ENCODE measurements around the gene PTPN18. TPM values are rescaled to one million over a fixed set of nuclear protein-coding genes. Genes with fewer than 3 reads are reported as not detected.

The PTPN18 gene
- total RNA-seq, 1 experiment from 2014 or later, result 16.3 TPM

DNA sequence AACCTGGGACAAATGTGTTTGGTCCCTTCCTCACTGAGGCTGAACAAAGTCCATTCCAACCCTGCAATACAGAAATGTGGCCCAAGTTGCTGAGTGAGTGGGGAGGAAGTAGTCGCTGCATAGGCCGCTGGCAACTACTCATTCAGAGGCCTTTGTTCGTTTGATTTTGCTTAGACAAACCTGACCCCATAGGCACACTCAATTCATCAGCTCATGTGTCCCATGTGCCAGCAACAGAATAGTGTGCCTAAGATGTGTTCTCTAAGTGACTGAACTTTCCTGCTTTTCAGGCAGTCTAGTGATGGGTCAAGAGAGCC is 23.0 kb downstream of the PTPN18 start:
- no peaks in the 10 kb centered on the region for H3K9me3 Mint-ChIP-seq
- Histone ChIP-seq H3K9me3 (ENCODE audit: control insufficient read depth, low read depth, low read length) (no peaks in the 10 kb centered on the region), H3K56ac (ENCODE audit: insufficient read length, low read depth, low read length) (no peak overlapping the region), H2AFZ (ENCODE audit: low read length) (no peak overlapping the region), H2BK20ac (ENCODE audit: low read depth, low read length, poor library complexity, severe bottlenecking) (no peak overlapping the region), H3K27me3 (ENCODE audit: insufficient read depth, low read length) (no peaks in the 10 kb centered on the region), H3K27ac (ENCODE audit: insufficient read length, low read depth, low read length) (no peak overlapping the region), H4K5ac (ENCODE audit: insufficient read length, low read depth, low read length) (no peak overlapping the region), H3K79me1 (ENCODE audit: insufficient read depth, low read depth, low read length, poor library complexity, severe bottlenecking) (no peaks in the 10 kb centered on the region), H3K79me2 (ENCODE audit: insufficient read depth, low read length) (no peaks in the 10 kb centered on the region), H3T11ph (ENCODE audit: low read length) (no peak overlapping the region), H4K8ac (replicated peaks; ENCODE audit: insufficient read length, low read depth, low read length) (no peak overlapping the region), H2BK15ac (ENCODE audit: low read depth, low read length) (no peak overlapping the region), H4K20me1 (ENCODE audit: control insufficient read depth, insufficient read depth, insufficient read length) (no peaks in the 10 kb centered on the region), H3K9ac (ENCODE audit: extremely low read depth, insufficient read length, low read length) (no peak overlapping the region), H3K4me2 (ENCODE audit: insufficient read depth, insufficient read length, low read length) (no peak overlapping the region), H2AK5ac (ENCODE audit: insufficient read length, low read length) (no peak overlapping the region), H3K23ac (ENCODE audit: insufficient read length, low read depth, low read length) (no peak overlapping the region), H3K23me2 (ENCODE audit: insufficient read length, low read depth, low read length, poor library complexity, severe bottlenecking) (no peaks in the 10 kb centered on the region), H3K4ac (ENCODE audit: low read depth, low read length) (no peak overlapping the region), H4K91ac (ENCODE audit: insufficient read length, low read depth, low read length) (no peak overlapping the region), H3K18ac (ENCODE audit: insufficient read length, low read depth, low read length) (no peak overlapping the region), H3K4me1 (ENCODE audit: insufficient read depth, low read length) (no peaks in the 10 kb centered on the region), H2BK12ac (ENCODE audit: insufficient read length, low read depth, low read length) (no peak overlapping the region), H2BK5ac (ENCODE audit: insufficient read length, low read length) (no peak overlapping the region), H3K14ac (ENCODE audit: insufficient read depth, low read length) (no peak overlapping the region), H2BK120ac (ENCODE audit: low read depth, low read length, poor library complexity, severe bottlenecking) (no peak overlapping the region)
- TF ChIP-seq, protein P1, sequence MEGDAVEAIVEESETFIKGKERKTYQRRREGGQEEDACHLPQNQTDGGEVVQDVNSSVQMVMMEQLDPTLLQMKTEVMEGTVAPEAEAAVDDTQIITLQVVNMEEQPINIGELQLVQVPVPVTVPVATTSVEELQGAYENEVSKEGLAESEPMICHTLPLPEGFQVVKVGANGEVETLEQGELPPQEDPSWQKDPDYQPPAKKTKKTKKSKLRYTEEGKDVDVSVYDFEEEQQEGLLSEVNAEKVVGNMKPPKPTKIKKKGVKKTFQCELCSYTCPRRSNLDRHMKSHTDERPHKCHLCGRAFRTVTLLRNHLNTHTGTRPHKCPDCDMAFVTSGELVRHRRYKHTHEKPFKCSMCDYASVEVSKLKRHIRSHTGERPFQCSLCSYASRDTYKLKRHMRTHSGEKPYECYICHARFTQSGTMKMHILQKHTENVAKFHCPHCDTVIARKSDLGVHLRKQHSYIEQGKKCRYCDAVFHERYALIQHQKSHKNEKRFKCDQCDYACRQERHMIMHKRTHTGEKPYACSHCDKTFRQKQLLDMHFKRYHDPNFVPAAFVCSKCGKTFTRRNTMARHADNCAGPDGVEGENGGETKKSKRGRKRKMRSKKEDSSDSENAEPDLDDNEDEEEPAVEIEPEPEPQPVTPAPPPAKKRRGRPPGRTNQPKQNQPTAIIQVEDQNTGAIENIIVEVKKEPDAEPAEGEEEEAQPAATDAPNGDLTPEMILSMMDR (conservative IDR thresholded peaks at IDR 0.05), result no peak
- DNase-seq, result no peak
- no CpG with 5 or more reads among the region's 3 CpGs for WGBS (ENCODE audit: extremely low coverage, insufficient read length, low lambda C conversion rate)
- H3K27ac Mint-ChIP-seq, result no peak overlapping the region
- H3K36me3 Mint-ChIP-seq (ENCODE audit: insufficient read depth in 1 of 3, low read depth in 3 of 3), result peaks cover 0 to 11% (median 7%) of the 10 kb centered on the region in 3 experiments; a peak in 5 of 7 replicates
- no peak overlapping the region for H3K4me3 Mint-ChIP-seq
- H3K4me1 Mint-ChIP-seq, result peaks cover 0 to 5% of the 10 kb centered on the region in 2 experiments; a peak in 1 of 4 replicates
- no peaks in the 10 kb centered on the region; the same call in 1 of the 2 replicates for H3K27me3 Mint-ChIP-seq (ENCODE audit: low read depth)
